Kidney (tissue), 14 donors: ENCODE data around the gene BYSL. TPM values are rescaled to one million over a fixed set of nuclear protein-coding genes. Genes with fewer than 3 reads are reported as not detected.

Experiments
- DNase-seq, 5 donors: peaks; one replicate each; pipeline ENCODE4 v3.0.0-alpha.2; 2013 to 2020
- FAIRE-seq: peaks from 2 replicates; lab custom pipeline; 2012; peaks lifted over from hg19 to GRCh38; lab: Jason Lieb, UNC
- H3K27ac ChIP-seq, 2 donors: one replicate each; pipeline ENCODE4 v1.7.0; 2013; ENCODE audit warnings: low read depth in 2 of 2, low read length in 2 of 2, inconsistent platforms in 1 of 2
- H3K27me3 ChIP-seq: one replicate; pipeline ENCODE4 v1.7.1; 2013; ENCODE audit warnings: low read length, inconsistent platforms; ENCODE audit not compliant: control insufficient read depth, insufficient read depth
- H3K36me3 ChIP-seq, 3 donors: one replicate each; pipeline versions ENCODE4 v1.7.0 to v1.7.1; 2013; ENCODE audit warnings: low read length in 3 of 3, control low read depth in 1 of 3, inconsistent platforms in 1 of 3; ENCODE audit not compliant: insufficient read depth in 3 of 3, control insufficient read depth in 2 of 3
- H3K4me1 ChIP-seq, 3 donors: one replicate each; pipeline versions ENCODE4 v1.7.0 to v1.7.1; 2013; ENCODE audit warnings: low read length in 3 of 3, inconsistent platforms in 1 of 3, low read depth in 1 of 3; ENCODE audit not compliant: control insufficient read depth in 2 of 3, insufficient read depth in 2 of 3
- H3K4me3 ChIP-seq, 3 donors: one replicate each; pipeline versions ENCODE4 v1.7.0 to v1.8.1; 2013; ENCODE audit warnings: low read length in 3 of 3, control low read depth in 1 of 3, inconsistent platforms in 1 of 3
- H3K9ac ChIP-seq, 3 donors: one replicate each; pipeline versions ENCODE4 v1.7.0 to v1.7.1; 2013; ENCODE audit warnings: low read length in 3 of 3, control low read depth in 1 of 3, inconsistent platforms in 1 of 3
- H3K9me3 ChIP-seq, 3 donors: one replicate each; pipeline versions ENCODE4 v1.7.0 to v1.7.1; 2013; ENCODE audit warnings: low read length in 3 of 3, control low read depth in 1 of 3, inconsistent platforms in 1 of 3; ENCODE audit not compliant: control insufficient read depth in 2 of 3, insufficient read depth in 1 of 3
- intact Hi-C: fragments of 100-400 bp; cut with DNase I; formaldehyde crosslinking; loops from one replicate; pipeline ENCODE4 v1.11.1; 2022
- polyA plus RNA-seq: library from polyadenylated mRNA; stranded (reverse); fragments of 350-450 nt; fragmentation: Illumina TruSeq; extraction: RNeasy Lipid Tissue Mini Kit (QIAGEN cat#74804); gene quantifications from one replicate; pipeline ENCODE4 v1.2.3, GENCODE V29; 2014; ENCODE audit warnings: low read depth, low replicate concordance; ENCODE audit not compliant: insufficient read depth
- total RNA-seq: library from RNA; stranded (reverse); fragmentation: NEBNext Ultra II Directional; extraction: Animal tissue kit (Norgen Biotek cat#: 25700); gene quantifications from one replicate; pipeline ENCODE4 v1.2.1, GENCODE V29; 2021
- TF ChIP-seq, protein P1 (sequence below): IDR thresholded peaks from 3 replicates; pipeline ENCODE4 v1.5.1; 2012; ENCODE audit warnings: mild to moderate bottlenecking, moderate library complexity, borderline replicate concordance; ENCODE audit not compliant: insufficient read depth; ENCODE audit errors: extremely low read depth
- donor health status: control.
- donor health status: control.
- donor health status: control.
- donor health status: control.
- donor health status: control.
- donor health status: DM: yes; HTN: yes; CAD: no.
- donor health status: Normal renal cell carcinoma (clear cell type).

Gene BYSL
- total and polyA plus RNA-seq, 2 donors from 2014 or later, result 10.1 to 14.3 TPM

DNA sequence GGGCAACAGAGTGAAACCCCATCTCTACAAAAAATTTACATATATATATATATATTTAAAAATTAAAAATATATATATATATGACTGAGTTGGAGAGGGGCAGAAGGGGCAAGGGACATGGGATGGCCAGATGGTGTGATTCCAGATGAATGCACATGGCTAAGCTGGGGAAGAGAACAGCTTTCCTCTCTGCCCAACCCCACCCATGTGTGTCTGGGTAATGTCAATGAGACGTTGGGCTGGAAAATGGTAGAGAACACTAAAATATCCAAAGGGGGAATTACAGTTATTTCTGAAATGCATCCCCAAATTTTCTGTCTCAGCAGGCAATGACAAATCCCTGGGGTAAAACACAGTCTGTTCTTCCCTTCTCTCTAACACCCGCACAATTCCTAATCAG, 51.5 kb downstream of the BYSL start:
- Histone ChIP-seq H3K27me3 (no peaks in the 10 kb centered on the region), H3K36me3 (no peaks in the 10 kb centered on the region), H3K4me3 (no peak overlapping the region), H3K4me1 (peaks cover 0 to 1% (median 0%) of the 10 kb centered on the region in 3 donors), H3K27ac (no peak overlapping the region), H3K9me3 (no peaks in the 10 kb centered on the region), H3K9ac (no peak overlapping the region)
- no peak for FAIRE-seq
- TF ChIP-seq, protein P1, sequence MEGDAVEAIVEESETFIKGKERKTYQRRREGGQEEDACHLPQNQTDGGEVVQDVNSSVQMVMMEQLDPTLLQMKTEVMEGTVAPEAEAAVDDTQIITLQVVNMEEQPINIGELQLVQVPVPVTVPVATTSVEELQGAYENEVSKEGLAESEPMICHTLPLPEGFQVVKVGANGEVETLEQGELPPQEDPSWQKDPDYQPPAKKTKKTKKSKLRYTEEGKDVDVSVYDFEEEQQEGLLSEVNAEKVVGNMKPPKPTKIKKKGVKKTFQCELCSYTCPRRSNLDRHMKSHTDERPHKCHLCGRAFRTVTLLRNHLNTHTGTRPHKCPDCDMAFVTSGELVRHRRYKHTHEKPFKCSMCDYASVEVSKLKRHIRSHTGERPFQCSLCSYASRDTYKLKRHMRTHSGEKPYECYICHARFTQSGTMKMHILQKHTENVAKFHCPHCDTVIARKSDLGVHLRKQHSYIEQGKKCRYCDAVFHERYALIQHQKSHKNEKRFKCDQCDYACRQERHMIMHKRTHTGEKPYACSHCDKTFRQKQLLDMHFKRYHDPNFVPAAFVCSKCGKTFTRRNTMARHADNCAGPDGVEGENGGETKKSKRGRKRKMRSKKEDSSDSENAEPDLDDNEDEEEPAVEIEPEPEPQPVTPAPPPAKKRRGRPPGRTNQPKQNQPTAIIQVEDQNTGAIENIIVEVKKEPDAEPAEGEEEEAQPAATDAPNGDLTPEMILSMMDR, result no peak
- DNase-seq, result no peak
- intact Hi-C loops, result no loop called here

DNA sequence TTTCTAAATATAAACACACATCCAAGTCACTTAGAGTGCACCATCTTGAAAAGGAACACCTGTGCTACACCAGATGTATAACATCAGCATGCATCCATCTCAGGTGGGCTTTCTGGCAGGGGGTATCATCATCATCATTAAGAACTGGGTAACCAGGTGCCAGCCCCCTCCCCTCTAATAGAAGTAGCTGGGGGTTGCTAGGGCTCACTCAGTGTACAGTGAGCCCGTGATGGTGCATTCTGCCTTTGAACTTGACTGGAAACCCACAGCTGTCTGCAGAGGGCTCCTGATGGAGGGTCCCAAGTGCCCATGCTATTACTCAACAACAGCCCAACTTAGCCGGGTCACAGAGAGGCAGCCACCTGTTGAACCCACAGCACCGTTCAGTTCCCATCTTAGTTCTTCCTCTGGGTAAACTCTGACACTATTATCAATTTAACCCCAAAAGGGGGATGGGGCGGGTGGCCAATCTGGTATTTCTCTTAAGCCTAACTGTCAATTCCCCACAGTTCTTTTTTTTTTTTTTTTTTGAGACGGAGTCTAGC, 53.1 kb downstream of the BYSL start:
- DNase-seq, result no peak
- intact Hi-C loops, result no loop called here
- Histone ChIP-seq H3K4me1 (no peaks in the 10 kb centered on the region), H3K4me3 (no peak overlapping the region), H3K36me3 (no peaks in the 10 kb centered on the region), H3K27me3 (no peaks in the 10 kb centered on the region), H3K9ac (no peak overlapping the region), H3K9me3 (no peaks in the 10 kb centered on the region), H3K27ac (no peak overlapping the region)
- TF ChIP-seq, protein P1, result no peak
- no peak for FAIRE-seq

DNA sequence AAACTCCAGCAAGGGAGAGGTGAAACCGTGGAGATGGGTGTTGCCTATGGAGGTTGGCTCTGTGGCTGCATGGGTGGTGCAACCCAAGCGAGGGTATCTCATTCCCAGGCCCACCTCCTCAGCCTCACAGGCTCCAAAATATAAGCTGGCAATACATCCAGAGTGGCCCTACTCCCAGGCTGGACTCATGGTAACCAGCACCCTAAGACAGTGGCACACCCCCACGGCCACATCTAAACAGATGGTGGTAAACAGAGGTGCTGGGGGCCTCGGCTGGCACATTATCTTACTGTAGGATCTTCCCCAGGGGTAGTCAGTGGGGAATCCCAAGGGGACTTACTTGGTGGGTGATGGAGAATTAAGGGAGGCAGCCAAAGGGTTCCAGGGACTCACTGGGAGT, 54.0 kb downstream of the BYSL start:
- intact Hi-C loops, result no loop called here

More for the DNA sequence above, 54.0 kb downstream of the BYSL start:
- Histone ChIP-seq H3K27ac (no peak overlapping the region), H3K9me3 (no peaks in the 10 kb centered on the region), H3K9ac (no peak overlapping the region), H3K4me3 (no peak overlapping the region), H3K36me3 (no peaks in the 10 kb centered on the region), H3K4me1 (no peaks in the 10 kb centered on the region), H3K27me3 (no peaks in the 10 kb centered on the region)
- TF ChIP-seq, protein P1, result no peak
- FAIRE-seq (no peak), DNase-seq (no peak)
